GM12878 (cell line): Measurements from ENCODE around the gene ATN1. TPM values are rescaled to one million over a fixed set of nuclear protein-coding genes. Genes with fewer than 3 reads are reported as not detected.

Experiments used
- ATAC-seq: fragments of 200-7000 bp; cut with Tn5 transposase; 3 replicates; pipeline ENCODE4 v1.9.1; 2020; ENCODE audit warnings: mild to moderate bottlenecking, moderate library complexity
- BruUV-seq: library from RNA; stranded (reverse); fragments of 400-500 nt; replicated peaks from 2 replicates; lab custom pipeline; 2021; lab: Mats Ljungman, UMichigan
- CTCF ChIA-PET: fragments of 300-600 bp; sonication (Branson Sonifier 250); formaldehyde crosslinking; extraction: SDS; loops from one replicate; lab custom pipeline; 2021; ENCODE audit warnings: inconsistent platforms; lab: Yijun Ruan, JAX
- POLR2A ChIA-PET: fragments of 350-600 bp; formaldehyde crosslinking; extraction: SDS; loops from one replicate; lab custom pipeline; 2021; ENCODE audit warnings: inconsistent platforms; lab: Charles Lee
- RAD21 ChIA-PET: fragments of 300-600 bp; sonication (Branson Sonifier 250); formaldehyde crosslinking; loops from one replicate; lab custom pipeline; 2023; ENCODE audit warnings: antibody characterized with exemption; ENCODE audit not compliant: unreplicated experiment; lab: Charles Lee
- SMC1A ChIA-PET: fragments of 300-600 bp; sonication (Branson Sonifier 250); formaldehyde crosslinking; loops from one replicate; lab custom pipeline; 2023; ENCODE audit not compliant: unreplicated experiment, uncharacterized antibody; lab: Charles Lee
- DNase-seq: peaks from one replicate; pipeline ENCODE4 v3.0.0-alpha.2; 2011; ENCODE audit warnings: low read depth, low spot score
- FAIRE-seq: peaks from 3 replicates; lab custom pipeline; 2011; peaks lifted over from hg19 to GRCh38; lab: Jason Lieb, UNC
- H2AFZ ChIP-seq: 2 replicates; pipeline ENCODE4 v1.6.0; 2011; ENCODE audit warnings: low read depth, low read length, control low read depth; ENCODE audit not compliant: control insufficient read depth
- H3K27ac ChIP-seq: 2 replicates; pipeline ENCODE4 v1.5.1; 2011; ENCODE audit warnings: control low read depth; ENCODE audit not compliant: control insufficient read depth, insufficient read depth
- H3K27me3 ChIP-seq, 2 experiments: replicated peaks in 1 of 2; 2 replicates each; pipeline versions ENCODE4 v1.6.0 to v1.6.1; 2011; ENCODE audit warnings: low read length in 1 of 2; ENCODE audit not compliant: control insufficient read depth in 2 of 2, insufficient read depth in 2 of 2
- H3K36me3 ChIP-seq, 2 experiments: 2 replicates each; pipeline ENCODE4 v1.5.1; 2011; ENCODE audit warnings: low read length in 1 of 2; ENCODE audit not compliant: control insufficient read depth in 2 of 2, insufficient read depth in 2 of 2
- H3K4me1 ChIP-seq: 2 replicates; pipeline ENCODE4 v1.6.1; 2011; ENCODE audit warnings: mild to moderate bottlenecking, low read length, moderate library complexity, mixed read lengths; ENCODE audit not compliant: control insufficient read depth, insufficient read depth
- H3K4me2 ChIP-seq: 2 replicates; pipeline ENCODE4 v1.6.0; 2011; ENCODE audit warnings: control low read depth; ENCODE audit not compliant: control insufficient read depth, insufficient read depth
- H3K4me3 ChIP-seq: fragments of 200-600 bp; sonication (generic); 2 replicates; pipeline ENCODE4 v1.5.1; 2016
- H3K79me2 ChIP-seq: 2 replicates; pipeline ENCODE4 v1.6.0; 2011; ENCODE audit warnings: low read length; ENCODE audit not compliant: control insufficient read depth, insufficient read depth
- H3K9ac ChIP-seq: 2 replicates; pipeline ENCODE4 v1.8.0; 2011; ENCODE audit warnings: low read length, control low read depth, mixed read lengths; ENCODE audit not compliant: control insufficient read depth, insufficient read depth
- H3K9me3 ChIP-seq: replicated peaks from 3 replicates; pipeline ENCODE4 v1.5.1; 2011; ENCODE audit warnings: mild to moderate bottlenecking, low read length; ENCODE audit not compliant: control insufficient read depth, insufficient read depth
- H4K20me1 ChIP-seq: 2 replicates; pipeline ENCODE4 v1.6.0; 2011; ENCODE audit not compliant: control insufficient read depth, insufficient read depth
- CBFB ChIP-seq: IDR thresholded peaks from 2 replicates; pipeline ENCODE4 v1.6.1; 2016; ENCODE audit warnings: antibody characterized with exemption, low read depth
- E2F8 ChIP-seq: fragments of 450-650 bp; IDR thresholded peaks from 2 replicates; pipeline ENCODE4 v1.6.1; 2018; ENCODE audit warnings: mild to moderate bottlenecking, low read depth, moderate library complexity; ENCODE audit not compliant: partially characterized antibody
- E4F1 ChIP-seq: fragments of 450-650 bp; IDR thresholded peaks from 2 replicates; pipeline ENCODE4 v1.6.1; 2018; ENCODE audit warnings: borderline replicate concordance, mild to moderate bottlenecking; ENCODE audit not compliant: partially characterized antibody
- GATAD2B ChIP-seq: fragments of 450-650 bp; conservative IDR thresholded peaks from 2 replicates; pipeline ENCODE4 v1.6.1; 2017; ENCODE audit warnings: low read depth, mild to moderate bottlenecking, moderate library complexity
- PML ChIP-seq: IDR thresholded peaks from 2 replicates; pipeline ENCODE4 v1.6.1; 2012; ENCODE audit warnings: low read length, inconsistent platforms
- REST ChIP-seq: IDR thresholded peaks from 2 replicates; pipeline ENCODE4 v1.6.1; 2012; ENCODE audit warnings: mild to moderate bottlenecking, low read depth, low read length
- SMARCA5 ChIP-seq: fragments of 450-650 bp; IDR thresholded peaks from 2 replicates; pipeline ENCODE4 v1.6.1; 2017; ENCODE audit warnings: mild to moderate bottlenecking
- USF1 ChIP-seq: IDR thresholded peaks from 2 replicates; pipeline ENCODE4 v1.6.1; 2011; ENCODE audit warnings: borderline replicate concordance, low read depth, mild to moderate bottlenecking, moderate library complexity, mixed read lengths, low read length; ENCODE audit not compliant: insufficient read depth; ENCODE audit errors: extremely low read length
- ZBTB40 ChIP-seq: fragments of 450-650 bp; IDR thresholded peaks from 2 replicates; pipeline ENCODE4 v1.6.1; 2016; ENCODE audit warnings: mild to moderate bottlenecking, moderate library complexity, borderline replicate concordance
- WGBS: methylation state at CpG from one replicate; pipeline ENCODE4 v1.1.6; 2016; ENCODE audit warnings: low lambda C conversion rate; ENCODE audit not compliant: insufficient replicate concordance, insufficient coverage; ENCODE audit errors: missing lambda C conversion rate; 5-methylcytosine and 5-hydroxymethylcytosine counted together
- in situ Hi-C: fragments of 300-500 bp; cut with MboI; formaldehyde crosslinking; loops from 9 replicates; pipeline ENCODE4 v1.14.3; 2018; ENCODE audit warnings: mixed read lengths
- intact Hi-C: fragments of 100-400 bp; cut with micrococcal nuclease; formaldehyde crosslinking; loops from one replicate; pipeline ENCODE4 v1.14.2; 2022; ENCODE audit not compliant: unreplicated experiment
- polyA plus RNA-seq, 11 experiments: library from polyadenylated mRNA; depleted of rRNA in 4 of 11; unstranded in 6 of 11; stranded (reverse) in 5 of 11; fragments of >200 nt; fragmentation: Nextera tagmentation in 4 of 11; fragmentation: Illumina TruSeq in 1 of 11; extraction: Ambion mirVana in 4 of 11; extraction: Trizol in 1 of 11; gene quantifications; 1 replicate in 1 of 11; 2 replicates in 10 of 11; pipeline versions ENCODE4 v1.2.1 to v1.2.3, GENCODE V29; 2011 to 2016; ENCODE audit warnings: inconsistent platforms in 2 of 11, missing spikeins in 2 of 11, low read depth in 1 of 11
- total RNA-seq, 4 experiments: library from RNA; depleted of rRNA in 3 of 4; stranded (reverse); fragments of >200 nt in 3 of 4; fragmentation: Illumina TruSeq in 1 of 4; extraction: Trizol in 1 of 4; gene quantifications; 2 replicates each; pipeline versions ENCODE4 v1.2.1 to v1.2.3, GENCODE V29; 2013 to 2021

The ATN1 gene
- total and polyA plus RNA-seq, 10 of the 15 experiments (the other 5 are each of a cell fraction or from before 2014, with no cell fraction given), result 0.08 to 44.5 (median 5.0) TPM

- ChIA-PET POLR2A (interaction anchor here (0.6 kb wide), 1 partner anchor 258 kb away, joined by 4 read pairs; no protein-coding TSS in a partner anchor), SMC1A (interaction anchor here (1.5 to 2.1 kb wide), 2 partner anchors 30 to 131 kb away, joined by 3 to 5 read pairs; no protein-coding TSS in a partner anchor), RAD21 (no interaction called here), CTCF (interaction anchor here (1.2 to 1.4 kb wide), 2 partner anchors 110 to 131 kb away, joined by 3 to 5 read pairs; no protein-coding TSS in a partner anchor)
- DNase-seq, result no peak
- H3K4me3 ChIP-seq, result no peak overlapping the region
- H3K79me2 ChIP-seq, result no peaks in the 10 kb centered on the region
- intact Hi-C loops (no loop called here), in situ Hi-C loops (no loop called here)
- H3K36me3 ChIP-seq, result peaks cover 9 to 26% of the 10 kb centered on the region in 2 experiments
- no peak overlapping the region for H3K27ac ChIP-seq
- H2AFZ ChIP-seq, result no peak overlapping the region
- H3K9me3 ChIP-seq, result no peaks in the 10 kb centered on the region
- no peaks in the 10 kb centered on the region for H4K20me1 ChIP-seq
- no peak for FAIRE-seq
- ATAC-seq, result no peak
- no peaks in the 10 kb centered on the region for H3K27me3 ChIP-seq
- no peak overlapping the region for H3K4me2 ChIP-seq
- H3K9ac ChIP-seq, result no peak overlapping the region
- H3K4me1 ChIP-seq, result no peaks in the 10 kb centered on the region
- 84% methylated on average over 7 of the region's 7 CpGs for WGBS
- BruUV-seq, result no TSS peak
- no peak for TF ChIP-seq E4F1
- no peak for TF ChIP-seq CBFB
- TF ChIP-seq E2F8, result no peak
- TF ChIP-seq PML, result no peak
- TF ChIP-seq ZBTB40, result no peak
- TF ChIP-seq USF1, result no peak
- TF ChIP-seq SMARCA5, result no peak
- no peak for TF ChIP-seq GATAD2B
- no peak for TF ChIP-seq REST
These were observed 54.8 kb downstream of the ATN1 start for GRCh38 chr12:6982532-6982931.
